H1 (cell line): ENCODE data around the gene KANSL1.

ENCODE experiments used
- CEBPB ChIP-seq: IDR thresholded peaks from 2 replicates; pipeline ENCODE4 v1.6.1; 2012; ENCODE audit warnings: low read depth, low read length
- CHD1 ChIP-seq: IDR thresholded peaks from 2 replicates; pipeline ENCODE4 v1.6.1; 2012; ENCODE audit warnings: low read depth, low read length, improper control_type of control experiment
- CTCF ChIP-seq, 3 experiments: IDR thresholded peaks; 1 replicate in 2 of 3; 2 replicates in 1 of 3; pipeline versions ENCODE4 v1.5.1 to v1.6.1; 2011; ENCODE audit warnings: low read length in 3 of 3, mild to moderate bottlenecking in 3 of 3, inconsistent platforms in 2 of 3, low read depth in 1 of 3, moderate library complexity in 1 of 3; ENCODE audit not compliant: insufficient read depth in 1 of 3; ENCODE audit errors: control extremely low read depth in 1 of 3
- EP300 ChIP-seq, 2 experiments: IDR thresholded peaks; 1 replicate in 1 of 2; 2 replicates in 1 of 2; pipeline ENCODE4 v1.6.1; 2011 to 2012; ENCODE audit warnings: low read depth in 2 of 2, low read length in 2 of 2, mild to moderate bottlenecking in 2 of 2, borderline replicate concordance in 1 of 2, inconsistent platforms in 1 of 2, moderate library complexity in 1 of 2
- EZH2 ChIP-seq: fragments of 200-600 bp; sonication (generic); IDR thresholded peaks from 2 replicates; pipeline ENCODE4 v1.7.1; 2012; ENCODE audit warnings: low read depth, mild to moderate bottlenecking, moderate library complexity, low read length, inconsistent platforms; ENCODE audit not compliant: severe bottlenecking
- FOSL1 ChIP-seq: IDR thresholded peaks from 2 replicates; pipeline ENCODE4 v1.6.1; 2011; ENCODE audit warnings: mild to moderate bottlenecking, low read depth, low read length, moderate library complexity; ENCODE audit not compliant: insufficient read depth
- POLR2A ChIP-seq, 2 experiments: IDR thresholded peaks; 1 replicate in 1 of 2; 2 replicates in 1 of 2; pipeline ENCODE4 v1.6.1; 2011; ENCODE audit warnings: low read depth in 2 of 2, low read length in 2 of 2, mild to moderate bottlenecking in 2 of 2; ENCODE audit errors: control extremely low read depth in 1 of 2
- POLR2AphosphoS5 ChIP-seq: IDR thresholded peaks from 2 replicates; pipeline ENCODE4 v1.6.1; 2011; ENCODE audit warnings: low read depth, low read length
- RAD21 ChIP-seq, 2 experiments: IDR thresholded peaks in 1 of 2; conservative IDR thresholded peaks in 1 of 2; 2 replicates each; pipeline ENCODE4 v1.6.1; 2011; ENCODE audit warnings: low read depth in 2 of 2, low read length in 2 of 2, improper control_type of control experiment in 1 of 2, inconsistent platforms in 1 of 2, mild to moderate bottlenecking in 1 of 2, moderate library complexity in 1 of 2
- SP4 ChIP-seq: IDR thresholded peaks from 2 replicates; pipeline ENCODE4 v1.6.1; 2012; ENCODE audit warnings: low read length, inconsistent platforms
- SUZ12 ChIP-seq: fragments of 200-600 bp; sonication (generic); IDR thresholded peaks from 2 replicates; pipeline ENCODE4 v1.6.1; 2012; ENCODE audit warnings: mild to moderate bottlenecking, inconsistent platforms, low read length, moderate library complexity, mixed read lengths
- TAF1 ChIP-seq: IDR thresholded peaks from 2 replicates; pipeline ENCODE4 v1.6.1; 2011; ENCODE audit warnings: mild to moderate bottlenecking, low read depth, low read length
- TEAD4 ChIP-seq: IDR thresholded peaks from 2 replicates; pipeline ENCODE4 v1.6.1; 2012; ENCODE audit warnings: low read depth, low read length, inconsistent platforms, mixed read lengths

DNA sequence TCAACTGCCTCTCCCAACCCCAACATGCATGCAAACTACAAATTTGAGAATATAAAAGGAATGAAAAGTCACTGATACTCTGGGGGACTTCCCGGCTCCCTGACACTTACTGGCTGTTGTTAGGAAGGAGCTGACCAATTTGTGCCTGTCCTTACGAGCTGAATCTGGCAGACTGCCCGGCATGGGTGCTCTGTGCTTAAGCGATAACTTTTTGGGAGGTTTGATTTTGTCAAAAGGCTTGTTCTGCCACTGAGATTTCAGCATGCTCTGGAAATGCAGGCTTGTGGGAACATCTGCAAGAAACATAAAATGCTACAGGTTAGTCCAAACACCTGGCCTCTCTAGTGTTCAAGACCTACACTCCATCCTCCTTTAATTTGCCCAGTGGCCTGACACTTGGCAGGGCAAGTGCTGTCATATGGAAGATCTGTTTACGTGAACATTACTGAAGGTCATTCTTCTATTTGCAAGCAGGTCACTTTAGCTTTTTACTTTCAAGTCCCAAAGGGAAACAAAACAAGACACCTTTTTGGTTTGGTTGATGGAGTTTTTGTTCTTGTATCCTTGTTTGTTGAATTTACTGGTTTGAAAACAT, 153.5 kb downstream of the KANSL1 start:
- TF ChIP-seq CEBPB: no peak
- no peak for TF ChIP-seq CTCF (IDR thresholded peaks at IDR 0.05; ENCODE audit: control extremely low read depth in 1 of 3, insufficient read depth in 1 of 3, low read depth in 1 of 3, low read length in 3 of 3)
- TF ChIP-seq POLR2A (IDR thresholded peaks at IDR 0.05; ENCODE audit: control extremely low read depth in 1 of 2, low read depth in 2 of 2, low read length in 2 of 2): peak in 1 of 2 experiments; percentile 43; a peak in 1 of 3 replicates
- TF ChIP-seq RAD21 (IDR thresholded peaks at IDR 0.05 in 1 of 2, conservative IDR thresholded peaks at IDR 0.05 in 1 of 2; ENCODE audit: low read depth in 2 of 2, low read length in 2 of 2): no peak
- TF ChIP-seq EP300 (IDR thresholded peaks at IDR 0.05; ENCODE audit: borderline replicate concordance in 1 of 2, low read depth in 2 of 2, low read length in 2 of 2): no peak
- TF ChIP-seq POLR2AphosphoS5: no peak
- TF ChIP-seq SUZ12: no peak
- TF ChIP-seq CHD1: no peak
- no peak for TF ChIP-seq EZH2
- TF ChIP-seq TAF1: no peak
- TF ChIP-seq SP4: no peak
- no peak for TF ChIP-seq FOSL1
- TF ChIP-seq TEAD4: no peak
